H9 (cell line): ENCODE measurements around the gene EFCAB12. TPM values are rescaled to one million over a fixed set of nuclear protein-coding genes. Genes with fewer than 3 reads are reported as not detected.

ENCODE experiments used
- DNase-seq: peaks from one replicate; pipeline ENCODE4 v3.0.0-alpha.2; 2017
- H2AFZ ChIP-seq: one replicate; pipeline ENCODE4 v1.6.1; 2013; ENCODE audit warnings: mild to moderate bottlenecking, low read length, control low read depth, moderate library complexity
- H2AK5ac ChIP-seq: 2 replicates; pipeline ENCODE4 v1.6.1; 2013; ENCODE audit warnings: low read length, control low read depth, mixed read lengths; ENCODE audit not compliant: insufficient read length
- H2BK120ac ChIP-seq: one replicate; pipeline ENCODE4 v1.6.1; 2013; ENCODE audit warnings: low read depth, mild to moderate bottlenecking, low read length, control low read depth, inconsistent platforms; ENCODE audit not compliant: poor library complexity, severe bottlenecking
- H2BK12ac ChIP-seq: 2 replicates; pipeline ENCODE4 v1.6.1; 2013; ENCODE audit warnings: low read length, control low read depth, mixed read lengths, low read depth; ENCODE audit not compliant: insufficient read length
- H2BK15ac ChIP-seq: 2 replicates; pipeline ENCODE4 v1.6.1; 2013; ENCODE audit warnings: low read depth, low read length, control low read depth
- H2BK20ac ChIP-seq: one replicate; pipeline ENCODE4 v1.6.1; 2013; ENCODE audit warnings: low read depth, mild to moderate bottlenecking, low read length, control low read depth, inconsistent platforms; ENCODE audit not compliant: poor library complexity, severe bottlenecking
- H2BK5ac ChIP-seq: 2 replicates; pipeline ENCODE4 v1.6.1; 2013; ENCODE audit warnings: low read length, control low read depth, mixed read lengths; ENCODE audit not compliant: insufficient read length
- H3K14ac ChIP-seq: 2 replicates; pipeline ENCODE4 v1.6.1; 2013; ENCODE audit warnings: low read length, control low read depth; ENCODE audit not compliant: insufficient read depth
- H3K18ac ChIP-seq: 2 replicates; pipeline ENCODE4 v1.6.1; 2013; ENCODE audit warnings: low read depth, mild to moderate bottlenecking, mixed read lengths, low read length, control low read depth; ENCODE audit not compliant: insufficient read length
- H3K23ac ChIP-seq: 2 replicates; pipeline ENCODE4 v1.6.1; 2013; ENCODE audit warnings: low read length, control low read depth, mixed read lengths, low read depth; ENCODE audit not compliant: insufficient read length
- H3K23me2 ChIP-seq: 2 replicates; pipeline ENCODE4 v1.6.1; 2013; ENCODE audit warnings: low read depth, mild to moderate bottlenecking, mixed read lengths, low read length, control low read depth; ENCODE audit not compliant: insufficient read length, poor library complexity, severe bottlenecking
- H3K27ac ChIP-seq: 2 replicates; pipeline ENCODE4 v1.5.1; 2013; ENCODE audit warnings: low read length, control low read depth, mixed read lengths, low read depth; ENCODE audit not compliant: insufficient read length
- H3K27me3 ChIP-seq: 2 replicates; pipeline ENCODE4 v1.6.1; 2013; ENCODE audit warnings: low read length, control low read depth, inconsistent platforms; ENCODE audit not compliant: insufficient read depth
- H3K4ac ChIP-seq: 2 replicates; pipeline ENCODE4 v1.6.1; 2013; ENCODE audit warnings: low read depth, mild to moderate bottlenecking, control low read depth, inconsistent platforms, low read length, moderate library complexity
- H3K4me1 ChIP-seq: 2 replicates; pipeline ENCODE4 v1.6.1; 2013; ENCODE audit warnings: low read length, control low read depth, inconsistent platforms; ENCODE audit not compliant: insufficient read depth
- H3K4me2 ChIP-seq: 2 replicates; pipeline ENCODE4 v1.6.1; 2013; ENCODE audit warnings: low read length, control low read depth, mixed read lengths; ENCODE audit not compliant: insufficient read length, insufficient read depth
- H3K56ac ChIP-seq: 2 replicates; pipeline ENCODE4 v1.6.1; 2013; ENCODE audit warnings: low read depth, mild to moderate bottlenecking, mixed read lengths, low read length, control low read depth; ENCODE audit not compliant: insufficient read length
- H3K79me1 ChIP-seq: 2 replicates; pipeline ENCODE4 v1.6.1; 2013; ENCODE audit warnings: low read depth, mild to moderate bottlenecking, moderate library complexity, low read length, control low read depth, inconsistent platforms; ENCODE audit not compliant: insufficient read depth, poor library complexity, severe bottlenecking
- H3K79me2 ChIP-seq: 2 replicates; pipeline ENCODE4 v1.6.1; 2013; ENCODE audit warnings: low read length, control low read depth, inconsistent platforms; ENCODE audit not compliant: insufficient read depth
- H3K9ac ChIP-seq: 2 replicates; pipeline ENCODE4 v1.6.1; 2013; ENCODE audit warnings: low read length, control low read depth, mixed read lengths; ENCODE audit not compliant: insufficient read length; ENCODE audit errors: extremely low read depth
- H3K9me3 ChIP-seq: one replicate; pipeline ENCODE4 v1.6.1; 2013; ENCODE audit warnings: low read depth, low read length, inconsistent platforms; ENCODE audit not compliant: control insufficient read depth
- H3T11ph ChIP-seq: one replicate; pipeline ENCODE4 v1.6.1; 2013; ENCODE audit warnings: mild to moderate bottlenecking, low read length, control low read depth, inconsistent platforms
- H4K20me1 ChIP-seq: one replicate; pipeline ENCODE4 v1.6.1; 2013; ENCODE audit not compliant: control insufficient read depth, insufficient read length, insufficient read depth
- H4K5ac ChIP-seq: 2 replicates; pipeline ENCODE4 v1.6.1; 2013; ENCODE audit warnings: low read depth, mild to moderate bottlenecking, mixed read lengths, low read length, control low read depth; ENCODE audit not compliant: insufficient read length
- H4K8ac ChIP-seq: replicated peaks from 2 replicates; pipeline ENCODE4 v1.6.1; 2013; ENCODE audit warnings: low read length, control low read depth, mixed read lengths, low read depth; ENCODE audit not compliant: insufficient read length
- H4K91ac ChIP-seq: 2 replicates; pipeline ENCODE4 v1.6.1; 2013; ENCODE audit warnings: low read depth, mild to moderate bottlenecking, moderate library complexity, mixed read lengths, low read length, control low read depth; ENCODE audit not compliant: insufficient read length
- H3K27ac Mint-ChIP-seq, 3 experiments: 2 replicates in 2 of 3; 3 replicates in 1 of 3; pipeline ENCODE4 v1.8.0; 2020 to 2021; ENCODE audit warnings: mixed read lengths in 3 of 3, mild to moderate bottlenecking in 1 of 3, moderate library complexity in 1 of 3
- H3K27me3 Mint-ChIP-seq: 2 replicates; pipeline ENCODE4 v1.8.0; 2021; ENCODE audit warnings: low read depth, mild to moderate bottlenecking, moderate library complexity, mixed read lengths
- H3K36me3 Mint-ChIP-seq, 3 experiments: 2 replicates in 2 of 3; 3 replicates in 1 of 3; pipeline ENCODE4 v1.8.0; 2020 to 2021; ENCODE audit warnings: low read depth in 3 of 3, mixed read lengths in 3 of 3; ENCODE audit not compliant: insufficient read depth in 1 of 3
- H3K4me1 Mint-ChIP-seq, 2 experiments: 2 replicates each; pipeline ENCODE4 v1.8.0; 2020; ENCODE audit warnings: mixed read lengths in 2 of 2
- H3K4me3 Mint-ChIP-seq, 2 experiments: 2 replicates in 1 of 2; 3 replicates in 1 of 2; pipeline ENCODE4 v1.8.0; 2020 to 2021; ENCODE audit warnings: mild to moderate bottlenecking in 2 of 2, mixed read lengths in 2 of 2, moderate library complexity in 1 of 2
- H3K9me3 Mint-ChIP-seq, 2 experiments: 2 replicates in 1 of 2; 3 replicates in 1 of 2; pipeline ENCODE4 v1.8.0; 2020; ENCODE audit warnings: mild to moderate bottlenecking in 2 of 2, mixed read lengths in 2 of 2, moderate library complexity in 1 of 2
- CTCF ChIP-seq: fragments of 200-600 bp; sonication (generic); conservative IDR thresholded peaks from 3 replicates; pipeline ENCODE4 v1.8.0; 2021; ENCODE audit warnings: antibody characterized with exemption, mild to moderate bottlenecking
- WGBS: extraction: QIAGEN DNeasy Blood & Tissue Kit; methylation state at CpG from one replicate; pipeline ENCODE4 v1.1.7; 2013; ENCODE audit warnings: missing lambda C conversion rate, low lambda C conversion rate, mixed read lengths; ENCODE audit not compliant: insufficient read length; ENCODE audit errors: extremely low coverage; 5-methylcytosine and 5-hydroxymethylcytosine counted together
- total RNA-seq: library from RNA; stranded (reverse); gene quantifications from 2 replicates; pipeline ENCODE4 v1.2.1, GENCODE V29; 2021

The EFCAB12 gene
- total RNA-seq, 1 experiment from 2014 or later: 0.28 TPM

DNA sequence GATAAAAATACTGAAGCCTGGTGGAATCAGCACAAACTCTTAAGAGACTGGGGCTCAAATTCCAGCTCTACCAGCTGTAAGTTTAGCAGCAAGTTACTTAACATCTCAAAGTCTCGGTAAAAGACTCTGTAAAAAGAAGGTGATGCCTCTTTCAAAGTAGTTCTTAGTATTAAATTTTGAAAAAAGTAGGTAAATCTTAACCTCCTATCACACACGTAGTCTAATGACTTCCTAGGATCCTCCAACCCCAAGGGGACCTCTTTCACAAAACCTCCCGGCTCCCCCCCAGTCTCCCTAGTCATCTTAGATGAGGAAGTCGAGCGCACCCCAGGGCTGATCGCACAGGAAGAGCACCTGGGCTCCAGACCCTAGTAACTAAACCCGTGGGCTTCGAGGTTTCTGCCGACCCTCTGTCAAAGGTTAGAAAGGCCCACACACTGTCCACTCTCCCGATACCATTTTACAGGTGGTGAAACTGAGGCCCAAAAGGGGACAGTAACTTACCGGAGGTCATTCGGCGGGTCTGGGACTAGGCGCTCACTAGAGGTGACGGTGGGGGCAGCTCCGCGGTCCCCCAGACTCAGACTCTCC lies 10.9 kb upstream of the EFCAB12 start:
- H4K8ac ChIP-seq: no peak overlapping the region
- H3T11ph ChIP-seq: no peak overlapping the region
- H2BK5ac ChIP-seq: no peak overlapping the region
- H3K27me3 ChIP-seq: no peaks in the 10 kb centered on the region
- peak overlapping the region; percentile 65 for H3K4me2 ChIP-seq
- peaks cover 4% of the 10 kb centered on the region; the same call in 1 of the 2 replicates for H3K4me1 ChIP-seq
- H3K36me3 Mint-ChIP-seq: peaks cover 16 to 46% (median 34%) of the 10 kb centered on the region in 3 experiments; a peak in 6 of 7 replicates
- no peaks in the 10 kb centered on the region for H3K9me3 ChIP-seq
- H2BK20ac ChIP-seq: no peak overlapping the region
- peak overlapping the region; percentile 91 to 97 (median 96) for H3K27ac Mint-ChIP-seq
- no peak overlapping the region for H2BK15ac ChIP-seq
- no peak for DNase-seq
- no peaks in the 10 kb centered on the region for H3K79me1 ChIP-seq
- H3K14ac ChIP-seq: 0 out of 2 replicates have a peak overlapping the region, but pooled peaks have one; percentile 50
- no peak overlapping the region for H4K5ac ChIP-seq
- H3K23ac ChIP-seq: no peak overlapping the region
- H2AK5ac ChIP-seq: no peak overlapping the region
- H3K9ac ChIP-seq: peak overlapping the region; percentile 63
- peak overlapping the region; percentile 77 for H3K18ac ChIP-seq
- TF ChIP-seq CTCF: no peak
- no peak overlapping the region for H2BK120ac ChIP-seq
- H3K23me2 ChIP-seq: peaks cover 7% of the 10 kb centered on the region
- H3K4ac ChIP-seq: no peak overlapping the region
- peaks cover 2% of the 10 kb centered on the region; the same call in 1 of the 2 replicates for H3K79me2 ChIP-seq
- no peaks in the 10 kb centered on the region for H3K27me3 Mint-ChIP-seq
- no peak overlapping the region for H4K91ac ChIP-seq
- H4K20me1 ChIP-seq: no peaks in the 10 kb centered on the region
- no peak overlapping the region for H3K56ac ChIP-seq
- peak overlapping the region; percentile 18 for H2AFZ ChIP-seq
- H3K4me1 Mint-ChIP-seq: peaks cover 31 to 36% of the 10 kb centered on the region in 2 experiments
- H2BK12ac ChIP-seq: no peak overlapping the region
- no CpG with 5 or more reads among the region's 17 CpGs for WGBS
- peak overlapping the region; percentile 96 to 99 for H3K4me3 Mint-ChIP-seq
- H3K27ac ChIP-seq: no peak overlapping the region
- no peaks in the 10 kb centered on the region for H3K9me3 Mint-ChIP-seq
